SK-N-SH (cell line): ENCODE results near the gene DENND10.

ENCODE experiments used
- CHD2 ChIP-seq: fragments of 150-350 bp; IDR thresholded peaks from 2 replicates; pipeline ENCODE4 v1.6.1; 2018; ENCODE audit warnings: low read length; ENCODE audit not compliant: partially characterized antibody
- EP300 ChIP-seq, 2 experiments: IDR thresholded peaks; 2 replicates each; pipeline versions ENCODE4 v1.4.0 to v1.6.1; 2012; ENCODE audit warnings: borderline replicate concordance in 1 of 2, low read depth in 1 of 2, low read length in 1 of 2
- FOXM1 ChIP-seq: IDR thresholded peaks from 2 replicates; pipeline ENCODE4 v1.4.0; 2012; ENCODE audit warnings: low read depth, mild to moderate bottlenecking
- GATA2 ChIP-seq: sonication (generic); formaldehyde crosslinking; IDR thresholded peaks from 2 replicates; pipeline ENCODE4 v1.5.0; 2020; ENCODE audit warnings: mild to moderate bottlenecking, missing genetic modification reagents
- POLR2AphosphoS5 ChIP-seq: IDR thresholded peaks from 2 replicates; pipeline ENCODE4 v1.6.1; 2012; ENCODE audit warnings: low read depth, low read length
- RAD21 ChIP-seq: IDR thresholded peaks from 2 replicates; pipeline ENCODE4 v1.6.1; 2012; ENCODE audit warnings: mild to moderate bottlenecking, low read length
- TF ChIP-seq, protein P1 (sequence below): fragments of 200-600 bp; sonication (generic); IDR thresholded peaks from 2 replicates; pipeline ENCODE4 v1.6.1; 2017; ENCODE audit warnings: antibody characterized with exemption, mild to moderate bottlenecking, moderate library complexity
- TF ChIP-seq, protein P2 (sequence below): IDR thresholded peaks from 2 replicates; pipeline ENCODE4 v1.4.0; 2012; ENCODE audit warnings: low read depth, borderline replicate concordance

DNA sequence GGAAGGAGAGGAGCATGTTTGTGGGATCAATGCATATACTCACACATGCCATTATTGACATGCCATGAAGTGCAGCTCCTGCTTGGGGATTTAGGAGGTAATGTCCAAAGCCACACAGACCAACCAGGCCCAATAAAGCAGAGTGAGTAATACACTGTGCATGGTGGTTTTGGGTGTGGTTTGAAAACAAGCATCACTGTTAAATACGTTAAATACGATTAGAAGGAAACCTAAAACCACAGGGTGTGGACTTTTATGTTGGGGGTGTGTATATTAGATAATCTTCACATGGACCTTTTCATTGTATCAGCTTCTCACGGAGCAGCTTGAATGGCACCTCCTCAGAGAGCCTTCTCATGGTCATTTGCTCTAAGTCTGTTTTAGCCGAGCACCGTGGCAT, 12.9 kb upstream of the DENND10 start:
- TF ChIP-seq CHD2 = no peak
- TF ChIP-seq, protein P1, sequence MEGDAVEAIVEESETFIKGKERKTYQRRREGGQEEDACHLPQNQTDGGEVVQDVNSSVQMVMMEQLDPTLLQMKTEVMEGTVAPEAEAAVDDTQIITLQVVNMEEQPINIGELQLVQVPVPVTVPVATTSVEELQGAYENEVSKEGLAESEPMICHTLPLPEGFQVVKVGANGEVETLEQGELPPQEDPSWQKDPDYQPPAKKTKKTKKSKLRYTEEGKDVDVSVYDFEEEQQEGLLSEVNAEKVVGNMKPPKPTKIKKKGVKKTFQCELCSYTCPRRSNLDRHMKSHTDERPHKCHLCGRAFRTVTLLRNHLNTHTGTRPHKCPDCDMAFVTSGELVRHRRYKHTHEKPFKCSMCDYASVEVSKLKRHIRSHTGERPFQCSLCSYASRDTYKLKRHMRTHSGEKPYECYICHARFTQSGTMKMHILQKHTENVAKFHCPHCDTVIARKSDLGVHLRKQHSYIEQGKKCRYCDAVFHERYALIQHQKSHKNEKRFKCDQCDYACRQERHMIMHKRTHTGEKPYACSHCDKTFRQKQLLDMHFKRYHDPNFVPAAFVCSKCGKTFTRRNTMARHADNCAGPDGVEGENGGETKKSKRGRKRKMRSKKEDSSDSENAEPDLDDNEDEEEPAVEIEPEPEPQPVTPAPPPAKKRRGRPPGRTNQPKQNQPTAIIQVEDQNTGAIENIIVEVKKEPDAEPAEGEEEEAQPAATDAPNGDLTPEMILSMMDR = no peak
- TF ChIP-seq POLR2AphosphoS5 = no peak
- no peak for TF ChIP-seq GATA2 (CRISPR knock-in tag)
- TF ChIP-seq, protein P2, sequence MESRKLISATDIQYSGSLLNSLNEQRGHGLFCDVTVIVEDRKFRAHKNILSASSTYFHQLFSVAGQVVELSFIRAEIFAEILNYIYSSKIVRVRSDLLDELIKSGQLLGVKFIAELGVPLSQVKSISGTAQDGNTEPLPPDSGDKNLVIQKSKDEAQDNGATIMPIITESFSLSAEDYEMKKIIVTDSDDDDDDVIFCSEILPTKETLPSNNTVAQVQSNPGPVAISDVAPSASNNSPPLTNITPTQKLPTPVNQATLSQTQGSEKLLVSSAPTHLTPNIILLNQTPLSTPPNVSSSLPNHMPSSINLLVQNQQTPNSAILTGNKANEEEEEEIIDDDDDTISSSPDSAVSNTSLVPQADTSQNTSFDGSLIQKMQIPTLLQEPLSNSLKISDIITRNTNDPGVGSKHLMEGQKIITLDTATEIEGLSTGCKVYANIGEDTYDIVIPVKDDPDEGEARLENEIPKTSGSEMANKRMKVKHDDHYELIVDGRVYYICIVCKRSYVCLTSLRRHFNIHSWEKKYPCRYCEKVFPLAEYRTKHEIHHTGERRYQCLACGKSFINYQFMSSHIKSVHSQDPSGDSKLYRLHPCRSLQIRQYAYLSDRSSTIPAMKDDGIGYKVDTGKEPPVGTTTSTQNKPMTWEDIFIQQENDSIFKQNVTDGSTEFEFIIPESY = no peak
- no peak for TF ChIP-seq RAD21
- TF ChIP-seq EP300 (IDR thresholded peaks at IDR 0.05; ENCODE audit: borderline replicate concordance in 1 of 2, low read depth in 1 of 2, low read length in 1 of 2) = no peak
- no peak for TF ChIP-seq FOXM1
